Activated naive CD4-positive, alpha-beta T cell treated with Interleukin-2 at 50 U/mL for 16 hours (primary cell): ENCODE measurements around the gene CUL5.
"Not testable (repeated sequence)": the region's sequence is repeated elsewhere in the genome, so short reads cannot be mapped to it uniquely, and the experiment has no call there.

Experiments used
- DNase-seq: peaks from one replicate; pipeline ENCODE4 v3.0.0-alpha.2; 2020

Gene CUL5

GRCh38 chr11:108025387-108026080 is 16.8 kb downstream of the CUL5 start:
- no peak for DNase-seq

GRCh38 chr11:108027057-108027456 is 18.4 kb downstream of the CUL5 start:
- no peak for DNase-seq

GRCh38 chr11:108028822-108029441 is 20.2 kb downstream of the CUL5 start:
- DNase-seq = not testable (repeated sequence)

GRCh38 chr11:108031604-108032003 is 22.9 kb downstream of the CUL5 start:
- DNase-seq = not testable (repeated sequence)

- no peak for DNase-seq
Observed at GRCh38 chr11:108032800-108033199, 24.1 kb downstream of the CUL5 start.

DNA sequence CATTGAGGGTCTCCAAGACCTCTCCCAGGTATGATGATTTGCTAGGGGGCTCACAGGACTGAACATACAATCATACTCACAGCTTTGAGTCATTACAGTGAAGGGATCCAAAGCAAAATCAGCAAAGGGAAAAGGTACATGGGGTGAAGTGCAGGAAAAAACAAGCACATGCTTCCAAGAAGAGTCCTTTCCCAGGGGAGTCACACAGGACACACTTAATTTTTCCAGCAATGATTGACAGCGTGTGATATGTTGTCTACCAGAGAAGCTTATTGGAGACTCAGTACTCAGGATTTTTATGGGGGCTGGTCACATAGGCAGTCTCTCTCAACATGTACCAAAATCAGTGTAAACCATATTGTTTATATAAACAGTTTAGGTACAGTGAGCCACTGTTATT is 25.3 kb downstream of the CUL5 start:
- DNase-seq = no peak

GRCh38 chr11:108034952-108035351 is 26.3 kb downstream of the CUL5 start:
- no peak for DNase-seq

DNA sequence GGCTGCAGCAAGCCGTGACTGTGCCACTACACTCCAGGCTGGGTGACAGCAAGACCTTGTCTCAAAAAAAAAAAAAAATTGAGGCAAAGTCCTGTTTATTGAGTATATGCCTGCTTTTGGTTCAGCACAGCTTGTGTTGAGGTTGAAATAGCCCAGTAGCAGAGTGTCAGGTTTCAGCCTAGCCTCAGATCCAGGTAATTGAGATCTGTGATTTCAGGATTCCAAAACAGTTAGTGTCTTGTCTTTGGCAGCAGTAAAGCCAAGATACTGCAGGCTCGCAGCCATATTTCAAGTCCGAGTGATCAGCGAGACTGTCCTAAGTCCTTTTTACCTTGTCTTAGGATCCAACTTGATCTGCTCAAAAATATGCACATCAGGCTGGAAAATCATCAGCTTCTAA is 27.0 kb downstream of the CUL5 start:
- no peak for DNase-seq

GRCh38 chr11:108037211-108037610 is 28.5 kb downstream of the CUL5 start:
- no peak for DNase-seq

DNA sequence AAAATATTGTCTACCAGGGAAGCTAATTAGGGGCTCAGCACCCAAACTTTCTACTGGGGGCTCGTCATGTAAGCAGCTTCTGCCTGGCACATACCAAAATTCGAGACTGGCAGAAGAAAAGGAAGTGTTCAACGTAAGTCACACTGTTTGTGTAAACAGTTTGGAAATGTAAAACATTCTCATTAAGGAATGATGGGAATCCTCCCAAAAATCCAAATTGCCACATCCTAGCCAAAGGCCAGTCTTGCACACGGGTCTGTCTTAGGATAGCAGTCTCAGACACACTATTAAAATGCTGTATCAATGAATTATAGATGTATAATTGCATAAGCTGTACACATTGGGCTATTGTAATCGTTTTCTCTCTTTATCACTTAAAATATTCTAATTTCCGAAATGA is 28.9 kb downstream of the CUL5 start:
- DNase-seq = no peak

DNA sequence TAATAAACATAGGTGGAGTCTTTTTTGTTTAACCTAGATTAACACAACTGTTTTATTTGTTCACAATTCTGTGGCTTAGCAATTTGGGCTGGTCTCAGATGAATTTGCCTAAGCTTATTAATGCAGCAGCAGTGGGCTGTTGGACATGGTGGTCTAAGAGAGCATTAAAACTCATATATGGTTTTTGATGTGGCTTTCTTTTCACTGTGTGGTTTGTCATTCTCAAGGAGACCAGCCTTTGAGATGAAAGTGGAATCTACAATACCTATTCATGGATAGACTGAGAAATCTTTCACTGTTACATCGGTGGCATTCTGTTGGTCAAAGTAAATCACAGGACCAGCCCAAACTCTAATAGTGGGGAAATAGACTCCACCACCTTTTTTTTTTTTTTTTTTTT is 39.6 kb downstream of the CUL5 start:
- no peak for DNase-seq

GRCh38 chr11:108062336-108062735 is 53.6 kb downstream of the CUL5 start:
- DNase-seq = no peak

- no peak for DNase-seq
Observed at GRCh38 chr11:108063410-108063809, 54.7 kb downstream of the CUL5 start.

DNA sequence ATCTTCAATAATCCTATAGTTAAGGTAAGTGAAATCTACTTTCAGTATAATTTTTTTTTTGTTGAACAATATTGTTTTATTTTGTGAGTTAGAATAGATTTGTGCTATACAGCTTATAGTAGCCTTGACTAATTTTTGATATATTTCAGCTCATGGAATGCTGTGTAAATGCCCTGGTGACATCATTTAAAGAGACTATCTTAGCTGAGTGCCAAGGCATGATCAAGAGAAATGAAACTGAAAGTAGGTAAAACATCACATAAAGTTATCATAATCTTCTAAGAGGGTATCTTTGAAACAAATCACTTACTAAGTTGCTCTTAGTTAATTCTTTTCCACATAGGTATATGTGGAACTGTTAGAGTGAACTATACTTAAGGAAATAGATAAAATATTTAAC is 61.2 kb downstream of the CUL5 start:
- DNase-seq = no peak

DNA sequence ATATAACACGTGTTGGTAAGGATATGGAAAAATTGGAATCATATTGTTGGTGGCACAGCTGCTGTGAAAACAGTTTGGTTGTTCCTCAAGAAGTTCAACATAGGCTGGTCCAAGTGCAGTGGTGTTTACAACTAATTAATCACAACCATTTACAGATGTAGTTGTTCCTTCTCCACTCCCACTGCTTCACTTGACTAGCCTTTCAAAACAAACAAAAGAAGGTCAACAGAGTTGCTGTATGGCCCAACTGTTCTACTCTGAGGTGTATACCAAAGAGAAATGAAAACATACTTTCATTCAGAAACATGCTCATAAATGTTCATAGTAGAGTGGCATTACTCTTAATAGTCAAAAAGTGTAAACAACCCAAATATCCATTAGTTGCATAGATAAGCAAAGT is 76.1 kb downstream of the CUL5 start:
- DNase-seq = no peak

DNA sequence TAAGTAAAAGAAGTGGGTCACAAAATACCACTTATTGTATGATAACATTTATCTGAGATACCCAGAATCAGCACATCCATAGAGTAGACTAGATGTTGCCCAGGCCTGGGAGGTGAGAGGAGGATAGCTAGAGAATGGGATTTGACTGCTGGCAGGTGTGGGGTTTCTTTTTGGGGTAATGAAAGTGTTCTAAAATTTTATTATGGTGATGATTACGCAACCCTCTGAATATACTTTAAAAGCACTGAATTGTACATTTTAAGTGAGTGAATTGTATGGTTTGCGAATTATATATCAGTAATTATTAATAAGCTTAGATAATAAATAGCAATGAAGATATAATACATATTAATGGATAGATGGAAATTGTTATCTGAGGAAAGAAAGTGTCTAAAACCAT is 77.0 kb downstream of the CUL5 start:
- no peak for DNase-seq

DNA sequence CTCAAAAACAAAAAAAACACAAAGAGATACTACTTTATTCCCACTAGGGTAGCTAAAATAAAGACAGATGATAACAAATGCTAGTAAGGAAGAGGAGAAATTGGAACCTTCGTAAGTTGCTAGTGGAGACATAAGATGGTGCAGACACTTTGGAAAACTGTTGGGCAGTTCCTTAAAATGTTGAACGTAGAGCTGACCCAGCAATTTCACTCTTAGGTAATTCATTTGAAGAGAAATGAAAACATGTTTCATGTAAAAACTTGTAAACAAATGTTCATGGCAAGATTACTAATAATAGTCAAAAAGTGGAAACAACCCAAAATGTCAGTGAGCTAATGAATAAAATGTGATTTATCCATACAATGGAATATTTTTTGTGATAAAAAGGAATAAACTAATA is 83.4 kb downstream of the CUL5 start:
- no peak for DNase-seq

DNA sequence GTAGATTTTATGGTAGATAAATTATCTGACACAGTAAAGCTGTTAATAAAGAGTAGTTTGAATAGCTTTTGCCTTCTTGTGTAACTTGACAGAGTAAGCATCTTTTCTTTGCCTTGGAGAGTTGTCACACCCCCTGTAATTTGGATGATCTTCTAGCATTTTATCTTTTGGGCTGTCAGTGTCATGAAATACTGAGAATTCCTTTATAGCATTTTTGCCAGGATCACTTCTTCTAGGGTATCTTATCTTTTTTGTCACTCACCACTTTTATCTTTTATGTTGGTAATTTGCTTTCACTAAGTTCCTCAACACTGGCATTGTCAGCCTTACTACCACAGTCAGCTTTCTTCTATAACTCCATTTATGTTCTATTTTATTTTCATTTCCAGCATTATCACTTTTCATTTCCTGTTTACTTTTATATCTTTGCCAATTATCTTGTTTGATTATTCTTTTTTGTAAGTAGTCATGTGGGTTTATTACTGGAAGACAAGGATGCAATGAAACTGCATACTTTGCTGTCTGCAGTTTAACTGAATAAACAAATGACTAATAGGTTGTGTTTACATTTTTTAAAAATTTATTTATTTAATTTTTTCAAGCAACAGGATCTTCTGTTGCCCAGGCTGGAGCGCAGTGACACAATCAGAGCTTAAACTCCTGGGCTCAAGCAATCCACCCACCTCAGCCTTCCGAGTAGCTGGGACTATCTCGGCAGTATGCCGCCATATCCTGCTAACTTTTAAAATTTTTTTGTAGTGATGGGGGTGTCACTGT is 84.6 kb downstream of the CUL5 start:
- DNase-seq = no peak

DNA sequence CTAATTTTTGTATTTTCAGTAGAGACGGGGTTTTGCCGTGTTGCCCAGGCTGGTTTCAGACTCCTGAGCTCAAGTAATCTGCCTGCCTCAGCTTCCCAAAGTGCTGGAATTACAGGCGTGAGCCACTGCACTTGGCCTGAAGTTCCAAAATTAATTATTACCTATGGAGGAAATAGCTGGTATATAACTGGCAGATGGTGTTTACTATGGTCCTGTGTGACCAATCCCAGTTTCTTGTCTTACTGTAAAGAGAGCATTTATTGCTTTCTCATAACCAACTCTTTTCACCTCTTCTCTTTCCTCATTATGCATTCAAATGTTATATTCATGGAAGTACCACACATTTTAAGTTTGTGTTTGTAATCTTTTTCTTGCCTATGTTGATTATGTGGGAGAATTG is 88.5 kb downstream of the CUL5 start:
- no peak for DNase-seq

GRCh38 chr11:108101090-108101775 is 92.5 kb downstream of the CUL5 start:
- DNase-seq = no peak

DNA sequence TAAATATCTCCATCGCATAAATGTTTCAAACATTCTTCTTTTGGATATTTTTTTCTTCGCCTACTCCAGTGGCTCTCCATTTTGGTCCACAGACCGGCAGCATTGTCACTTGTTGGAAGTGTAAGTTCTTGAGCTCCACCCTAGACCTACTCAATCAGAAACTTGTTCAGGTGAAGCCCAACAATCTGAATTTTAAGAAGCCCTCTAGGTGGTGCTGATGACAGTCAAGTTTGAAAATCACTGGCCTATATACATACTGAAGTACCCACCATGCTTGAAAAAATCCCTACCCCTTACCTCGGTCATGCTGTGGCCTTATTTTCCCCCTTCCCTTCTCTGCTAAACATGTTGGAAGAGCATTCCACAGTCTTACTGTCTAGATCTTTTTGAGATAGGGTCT is 102.4 kb downstream of the CUL5 start:
- no peak for DNase-seq

DNA sequence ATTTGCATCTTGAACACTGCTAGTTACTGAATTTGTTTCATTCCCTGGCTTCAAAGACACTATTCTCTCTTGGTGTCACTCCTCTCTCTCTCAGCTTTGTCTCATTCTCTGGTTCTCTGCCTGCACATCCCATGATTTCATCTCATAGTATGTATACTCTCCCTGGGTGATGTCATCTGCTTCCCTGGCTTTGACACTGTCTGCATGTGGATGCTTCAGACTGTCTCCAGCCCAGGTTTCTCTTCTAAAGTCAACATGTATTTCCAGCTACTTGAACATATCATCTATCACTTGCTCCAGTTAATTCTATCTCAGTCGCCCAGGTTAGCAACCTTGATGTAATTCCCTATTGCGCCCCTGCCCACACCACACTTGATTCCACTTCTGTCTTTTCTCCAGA is 103.4 kb downstream of the CUL5 start:
- DNase-seq = no peak

GRCh38 chr11:108115500-108116140 is 106.9 kb downstream of the CUL5 start:
- no peak for DNase-seq
